GM23248 (cell line): ENCODE results near the gene SEMA4C. TPM values are rescaled to one million over a fixed set of nuclear protein-coding genes. Genes with fewer than 3 reads are reported as not detected.

Experiments
- DNase-seq: peaks from one replicate; pipeline ENCODE4 v3.0.0-alpha.2; 2015
- H2AFZ ChIP-seq: fragments of 200-600 bp; sonication (generic); 2 replicates; pipeline ENCODE4 v1.6.1; 2016; ENCODE audit warnings: antibody characterized with exemption
- H3F3A ChIP-seq: fragments of 200-600 bp; sonication (generic); 2 replicates; pipeline ENCODE4 v1.6.1; 2016; ENCODE audit warnings: mild to moderate bottlenecking, antibody characterized with exemption, mixed run types; ENCODE audit not compliant: insufficient read depth
- H3K27ac ChIP-seq: fragments of 200-600 bp; sonication (generic); 2 replicates; pipeline ENCODE4 v1.5.1; 2016; ENCODE audit warnings: mild to moderate bottlenecking
- H3K27me3 ChIP-seq: fragments of 200-600 bp; sonication (generic); replicated peaks from 2 replicates; pipeline ENCODE4 v1.6.1; 2016; ENCODE audit warnings: mild to moderate bottlenecking; ENCODE audit not compliant: insufficient read depth
- H3K36me3 ChIP-seq: fragments of 200-600 bp; sonication (generic); 2 replicates; pipeline ENCODE4 v1.6.1; 2016; ENCODE audit warnings: low read depth, mild to moderate bottlenecking
- H3K4me1 ChIP-seq: fragments of 200-600 bp; sonication (generic); 2 replicates; pipeline ENCODE4 v1.6.1; 2016; ENCODE audit warnings: mild to moderate bottlenecking; ENCODE audit not compliant: insufficient read depth
- H3K4me2 ChIP-seq: fragments of 200-600 bp; sonication (generic); one replicate; pipeline ENCODE4 v1.6.1; 2016; ENCODE audit warnings: mild to moderate bottlenecking; ENCODE audit not compliant: unreplicated experiment
- H3K4me3 ChIP-seq: fragments of 200-600 bp; sonication (generic); 2 replicates; pipeline ENCODE4 v1.5.1; 2016; ENCODE audit warnings: mild to moderate bottlenecking
- H3K79me2 ChIP-seq: fragments of 200-600 bp; sonication (generic); 2 replicates; pipeline ENCODE4 v1.6.1; 2016; ENCODE audit warnings: mild to moderate bottlenecking; ENCODE audit not compliant: insufficient read depth
- H3K9ac ChIP-seq: fragments of 200-600 bp; sonication (generic); 2 replicates; pipeline ENCODE4 v1.6.1; 2016; ENCODE audit warnings: mild to moderate bottlenecking
- H3K9me2 ChIP-seq: fragments of 200-600 bp; sonication (generic); 2 replicates; pipeline ENCODE4 v1.6.1; 2016; ENCODE audit warnings: mixed run types, mild to moderate bottlenecking, moderate library complexity; ENCODE audit not compliant: insufficient read depth
- H3K9me3 ChIP-seq: fragments of 200-600 bp; sonication (generic); one replicate; pipeline ENCODE4 v1.6.1; 2017; ENCODE audit warnings: low read depth
- H4K20me1 ChIP-seq: fragments of 200-600 bp; sonication (generic); 2 replicates; pipeline ENCODE4 v1.6.0; 2016; ENCODE audit not compliant: insufficient read depth
- EZH2 ChIP-seq: fragments of 200-600 bp; sonication (generic); IDR thresholded peaks from 2 replicates; pipeline ENCODE4 v1.6.1; 2018; ENCODE audit warnings: antibody characterized with exemption, mild to moderate bottlenecking; ENCODE audit not compliant: insufficient read depth, poor library complexity, severe bottlenecking
- EZH2phosphoT487 ChIP-seq: fragments of 200-600 bp; sonication (generic); IDR thresholded peaks from 2 replicates; pipeline ENCODE4 v1.6.1; 2018; ENCODE audit warnings: antibody characterized with exemption, moderate library complexity, mild to moderate bottlenecking, low read depth; ENCODE audit not compliant: insufficient read depth
- WGBS, 2 experiments: methylation state at CpG; one replicate each; pipeline ENCODE4 v1.1.6; 2015 to 2017; ENCODE audit warnings: low lambda C conversion rate in 2 of 2, low coverage in 1 of 2; ENCODE audit errors: missing lambda C conversion rate in 2 of 2; 5-methylcytosine and 5-hydroxymethylcytosine counted together
- in situ Hi-C: fragments of 300-500 bp; cut with MboI; formaldehyde crosslinking; loops from 2 replicates; pipeline ENCODE4 v1.15.0; 2020
- polyA plus RNA-seq: library from polyadenylated mRNA; unstranded; fragments of >200 nt; fragmentation: Nextera tagmentation; extraction: Ambion mirVana; gene quantifications from 2 replicates; pipeline ENCODE4 v1.2.1, GENCODE V29; 2016
- total RNA-seq: library from RNA; depleted of rRNA; stranded (reverse); fragments of >200 nt; shearing (Covaris generic); gene quantifications from 2 replicates; pipeline ENCODE4 v1.2.3, GENCODE V29; 2014

Gene SEMA4C
- total and polyA plus RNA-seq, 2 experiments from 2014 or later: 5.5 to 21.0 TPM

DNA sequence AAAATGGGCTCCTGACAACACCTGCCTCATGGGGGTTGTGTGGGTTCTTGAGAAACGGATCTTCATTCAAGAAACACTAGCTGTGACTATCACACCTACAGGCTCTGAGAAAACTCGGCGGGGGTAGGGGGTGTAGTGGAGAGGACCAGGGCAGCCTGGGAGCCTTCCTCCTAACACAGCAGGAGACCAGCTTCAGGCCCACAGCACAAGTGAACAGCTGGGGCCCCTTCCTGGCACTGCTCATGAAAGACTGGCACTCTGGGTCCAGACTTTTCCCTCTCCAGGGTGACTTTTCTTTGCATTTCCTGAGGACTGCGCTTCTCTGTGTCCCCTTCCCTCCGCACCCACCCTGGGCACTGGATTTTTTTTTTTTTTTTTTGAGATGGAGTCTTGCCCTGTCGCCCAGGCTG is 7.2 kb upstream of the SEMA4C start:
- no peak overlapping the region for H3K4me3 ChIP-seq
- TF ChIP-seq EZH2phosphoT487: no peak
- TF ChIP-seq EZH2: no peak
- WGBS, 2 experiments: 84 to 91% methylated on average over 6 of the region's 6 CpGs
- H3K9ac ChIP-seq: no peak overlapping the region
- no peaks in the 10 kb centered on the region for H3F3A ChIP-seq
- H4K20me1 ChIP-seq: no peaks in the 10 kb centered on the region
- no peak for DNase-seq
- no peaks in the 10 kb centered on the region for H3K36me3 ChIP-seq
- H3K79me2 ChIP-seq: no peaks in the 10 kb centered on the region
- H3K4me1 ChIP-seq: peaks cover 10% of the 10 kb centered on the region; the same call in 1 of the 2 replicates
- no peaks in the 10 kb centered on the region for H3K9me3 ChIP-seq
- no peaks in the 10 kb centered on the region for H3K9me2 ChIP-seq
- in situ Hi-C loops: no loop called here
- no peak overlapping the region for H3K4me2 ChIP-seq
- H3K27me3 ChIP-seq: peaks cover 7% of the 10 kb centered on the region; the same call in 1 of the 2 replicates
- no peak overlapping the region for H3K27ac ChIP-seq
- H2AFZ ChIP-seq: no peak overlapping the region

GRCh38 chr2:96876269-96877041 is 6.6 kb upstream of the SEMA4C start:
- Histone ChIP-seq H3K79me2 (no peaks in the 10 kb centered on the region), H3K9ac (no peak overlapping the region), H3K9me2 (no peaks in the 10 kb centered on the region), H4K20me1 (no peaks in the 10 kb centered on the region), H3K4me3 (no peak overlapping the region), H3K27me3 (0 out of 2 replicates have a peak, but pooled peaks cover 7% of the 10 kb centered on the region), H3K4me1 (peaks cover 10% of the 10 kb centered on the region; the same call in 1 of the 2 replicates), H2AFZ (no peak overlapping the region), H3K36me3 (no peaks in the 10 kb centered on the region), H3K27ac (no peak overlapping the region), H3K9me3 (no peaks in the 10 kb centered on the region), H3K4me2 (no peak overlapping the region), H3F3A (no peaks in the 10 kb centered on the region)
- in situ Hi-C loops: no loop called here
- WGBS, 2 experiments: 81 to 90% methylated on average over 15 to 16 of the region's 16 CpGs
- no peak for TF ChIP-seq EZH2
- no peak for TF ChIP-seq EZH2phosphoT487
- DNase-seq: peak; percentile 45

DNA sequence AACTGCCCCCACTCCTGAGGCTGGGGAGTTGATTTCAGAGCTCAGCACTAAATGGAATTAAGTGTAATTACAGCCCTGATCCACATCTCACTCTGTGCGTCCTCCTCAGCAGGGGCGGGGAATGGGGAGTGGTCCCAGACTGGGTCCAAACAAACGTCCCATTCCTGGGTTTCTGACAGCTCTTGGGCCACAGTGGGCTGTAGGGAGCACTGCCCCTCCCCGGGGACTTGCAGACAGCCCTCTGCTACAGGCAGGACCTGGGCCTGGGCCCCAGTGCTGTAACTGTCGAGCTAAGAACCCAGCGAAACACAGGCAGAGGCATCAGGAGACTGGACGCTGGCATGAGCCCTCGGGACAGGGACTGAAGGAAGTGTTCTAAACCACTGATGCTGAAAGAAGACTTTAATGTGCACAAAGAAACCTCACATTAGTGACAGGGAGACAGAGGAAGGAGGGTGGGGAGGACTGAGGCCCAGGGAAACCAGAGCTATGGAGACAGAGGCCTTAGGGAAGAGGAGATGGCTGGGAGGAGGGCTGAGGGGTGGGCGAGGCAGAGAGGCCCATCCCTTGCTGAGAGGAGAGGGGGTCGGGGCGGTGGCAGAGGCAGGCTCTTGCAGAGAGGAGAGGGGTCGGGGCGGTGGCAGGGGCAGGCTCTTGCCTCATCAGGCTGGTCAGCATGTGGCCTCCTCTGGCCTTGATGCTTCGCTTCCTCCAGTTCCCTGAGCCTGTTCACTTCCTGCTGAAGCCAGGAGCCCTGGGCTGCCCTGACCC is 5.8 kb upstream of the SEMA4C start:
- no peaks in the 10 kb centered on the region for H4K20me1 ChIP-seq
- no peak overlapping the region for H2AFZ ChIP-seq
- H3K9ac ChIP-seq: no peak overlapping the region
- H3K27ac ChIP-seq: no peak overlapping the region
- TF ChIP-seq EZH2phosphoT487 (no peak), EZH2 (no peak)
- H3K4me1 ChIP-seq: peaks cover 10% of the 10 kb centered on the region; the same call in 1 of the 2 replicates
- H3K27me3 ChIP-seq: no peaks in the 10 kb centered on the region
- H3K9me3 ChIP-seq: no peaks in the 10 kb centered on the region
- DNase-seq: no peak
- WGBS, 2 experiments: 45 to 60% methylated on average over 9 to 14 of the region's 14 CpGs
- H3K36me3 ChIP-seq: no peaks in the 10 kb centered on the region
- no peaks in the 10 kb centered on the region for H3K79me2 ChIP-seq
- no peaks in the 10 kb centered on the region for H3F3A ChIP-seq
- no peak overlapping the region for H3K4me2 ChIP-seq
- no peaks in the 10 kb centered on the region for H3K9me2 ChIP-seq
- no peak overlapping the region for H3K4me3 ChIP-seq
- in situ Hi-C loops: no loop called here

DNA sequence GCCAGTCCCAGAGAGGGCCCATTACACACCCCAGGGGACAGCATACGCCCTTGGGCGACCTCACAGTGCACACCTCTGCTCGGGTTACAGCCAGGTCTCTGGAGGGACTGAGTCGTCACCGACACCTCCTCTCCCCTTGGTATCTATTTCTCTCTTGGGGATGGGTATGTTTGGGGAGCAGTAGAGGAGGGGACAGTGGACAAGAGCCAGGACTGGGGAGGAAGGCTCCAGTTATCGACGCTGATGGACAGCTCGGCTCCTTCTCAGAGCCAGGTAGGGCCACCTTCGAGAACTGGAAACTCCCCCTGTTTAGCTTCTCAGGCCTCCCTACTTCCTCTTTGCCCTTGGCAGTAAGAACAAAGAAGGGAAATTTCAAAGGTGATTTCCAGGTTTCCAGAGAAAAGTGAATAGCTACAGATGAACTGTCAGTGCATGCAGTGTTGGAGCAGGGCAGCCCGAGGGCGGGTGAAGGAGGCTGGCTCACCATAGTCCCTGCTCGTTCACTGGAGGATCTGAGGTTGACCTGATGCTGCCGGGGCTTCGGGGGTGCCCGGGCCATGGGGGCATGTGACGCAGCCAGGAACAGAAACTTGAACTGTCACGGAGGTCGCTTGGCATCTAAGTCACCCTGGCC is 4.4 kb upstream of the SEMA4C start:
- Histone ChIP-seq H3K36me3 (no peaks in the 10 kb centered on the region), H3K9me3 (no peaks in the 10 kb centered on the region), H3F3A (no peaks in the 10 kb centered on the region), H3K27ac (no peak overlapping the region), H3K79me2 (no peaks in the 10 kb centered on the region), H3K9ac (no peak overlapping the region), H3K4me3 (no peak overlapping the region), H3K27me3 (no peaks in the 10 kb centered on the region), H2AFZ (no peak overlapping the region), H3K4me2 (no peak overlapping the region), H4K20me1 (no peaks in the 10 kb centered on the region), H3K9me2 (no peaks in the 10 kb centered on the region), H3K4me1 (peaks cover 10% of the 10 kb centered on the region; the same call in 1 of the 2 replicates)
- in situ Hi-C loops: loop anchor here (25.0 kb wide), 1 partner anchor 238 kb away; the partner anchor contains the start of gene ANKRD36
- TF ChIP-seq EZH2: no peak
- WGBS, 2 experiments: 62 to 64% methylated on average over 18 of the region's 18 CpGs
- DNase-seq: no peak
